ENCODE measurements around the gene ZNF618.
"Not testable (repeated sequence)": the region's sequence is repeated elsewhere in the genome, so short reads cannot be mapped to it uniquely, and the experiment has no call there.

Gene ZNF618

DNA sequence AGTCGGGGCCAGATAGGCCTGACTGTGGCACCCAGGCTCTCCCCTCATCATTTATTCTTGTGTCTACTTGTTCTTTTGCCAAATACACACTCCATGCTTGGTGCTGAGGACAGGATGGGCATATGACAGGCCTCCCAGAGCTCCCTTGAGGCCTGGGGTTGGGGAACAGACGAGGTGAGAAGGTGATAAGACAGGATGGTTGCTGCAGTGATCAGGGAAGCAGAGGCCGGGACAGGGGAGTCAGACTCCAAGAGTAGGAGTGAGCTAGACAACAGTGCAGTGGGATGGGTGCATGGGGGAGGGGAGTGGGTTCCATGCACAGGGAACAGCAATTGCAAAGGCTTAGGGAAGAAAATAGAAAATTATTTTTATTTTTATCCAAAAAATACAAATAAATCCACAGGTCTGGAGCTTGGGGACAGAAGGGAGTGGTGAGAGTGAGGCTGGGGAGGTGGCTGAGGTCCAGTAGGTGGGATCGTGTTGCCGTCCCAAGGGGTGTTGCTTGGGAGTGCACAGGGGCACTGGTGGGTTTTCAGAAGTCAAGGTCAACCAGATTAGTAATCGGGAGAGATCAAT lies 205.4 kb downstream of the ZNF618 start:
- in situ Hi-C loops (cut with MboI; ENCODE audit: low pct_unique_long_range_greater_than_20kb, low sequenced_read_pairs) = loop anchor here (10.0 kb wide), 1 partner anchor 203 kb away; no protein-coding TSS in a partner anchor
- no peak for DNase-seq

DNA sequence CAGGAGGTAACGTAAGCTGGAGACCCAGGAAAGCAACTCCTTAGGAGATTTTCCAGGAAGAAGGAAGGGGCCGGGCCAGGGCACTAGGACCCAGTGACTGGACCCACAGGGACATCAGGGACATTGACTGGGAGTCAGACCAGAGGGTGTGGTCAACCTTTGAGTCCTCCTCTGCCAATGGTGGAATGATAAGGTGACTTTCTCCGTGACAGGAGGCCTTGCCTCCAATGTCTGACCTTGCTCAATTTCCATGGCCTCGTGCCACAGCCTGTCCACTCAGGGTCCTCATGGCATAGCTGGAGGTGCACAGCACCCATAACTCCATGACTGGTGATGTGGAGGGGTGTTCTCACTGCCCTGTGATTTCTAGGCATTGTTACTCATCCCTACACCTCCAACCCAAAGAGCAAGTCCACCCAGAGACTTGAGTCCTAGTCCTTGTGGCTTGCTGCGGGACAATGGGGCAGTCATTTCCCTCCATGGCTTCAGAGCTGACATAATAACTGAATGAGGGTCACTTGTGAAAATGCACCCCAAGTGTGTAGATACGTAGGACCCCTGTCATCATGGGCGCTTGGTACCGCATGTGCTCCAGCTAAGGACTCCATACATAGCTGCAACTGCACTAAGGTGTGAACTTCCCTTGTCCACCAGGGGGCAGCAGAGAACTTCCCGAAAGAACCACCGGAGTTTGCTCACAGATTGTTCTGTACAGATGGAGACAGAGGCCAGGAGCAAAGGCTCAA lies 206.1 kb downstream of the ZNF618 start:
- DNase-seq = peak; percentile 73
- in situ Hi-C loops (cut with MboI; ENCODE audit: low pct_unique_long_range_greater_than_20kb, low sequenced_read_pairs) = loop anchor here (10.0 kb wide), 1 partner anchor 203 kb away; no protein-coding TSS in a partner anchor

DNA sequence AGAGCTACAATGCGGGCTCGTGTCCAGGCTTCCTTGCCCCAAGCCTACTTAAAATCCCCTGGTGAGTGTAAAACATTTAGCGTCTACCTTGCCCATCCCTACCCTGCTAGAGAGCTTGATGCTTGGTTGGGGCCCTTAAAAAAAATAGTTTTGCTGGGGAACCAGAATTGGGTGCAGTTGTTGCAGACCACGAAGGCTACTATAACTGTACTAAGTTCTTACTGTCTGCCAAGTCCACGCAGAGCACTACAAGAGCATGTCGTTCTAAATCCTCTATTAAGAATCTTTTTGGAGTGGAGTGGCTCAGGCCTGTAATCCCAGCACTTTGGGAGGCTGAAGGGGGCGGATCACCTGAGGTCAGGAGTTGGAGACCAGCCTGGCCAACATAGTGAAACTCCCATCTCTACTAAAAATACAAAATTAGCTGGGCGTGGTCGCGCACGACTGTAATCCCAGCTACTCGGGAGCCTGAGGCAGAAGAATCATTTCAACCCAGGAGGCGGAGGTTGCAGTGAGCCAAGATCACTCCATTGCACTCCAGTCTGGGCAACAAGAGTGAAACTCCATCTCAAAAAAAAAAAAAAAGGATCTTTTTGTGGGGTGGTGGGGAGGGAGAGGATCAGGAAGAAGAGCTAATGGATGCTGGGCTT lies 206.8 kb downstream of the ZNF618 start:
- in situ Hi-C loops (cut with MboI; ENCODE audit: low pct_unique_long_range_greater_than_20kb, low sequenced_read_pairs) = loop anchor here (10.0 kb wide), 1 partner anchor 202 kb away; no protein-coding TSS in a partner anchor
- DNase-seq = not testable (repeated sequence)

DNA sequence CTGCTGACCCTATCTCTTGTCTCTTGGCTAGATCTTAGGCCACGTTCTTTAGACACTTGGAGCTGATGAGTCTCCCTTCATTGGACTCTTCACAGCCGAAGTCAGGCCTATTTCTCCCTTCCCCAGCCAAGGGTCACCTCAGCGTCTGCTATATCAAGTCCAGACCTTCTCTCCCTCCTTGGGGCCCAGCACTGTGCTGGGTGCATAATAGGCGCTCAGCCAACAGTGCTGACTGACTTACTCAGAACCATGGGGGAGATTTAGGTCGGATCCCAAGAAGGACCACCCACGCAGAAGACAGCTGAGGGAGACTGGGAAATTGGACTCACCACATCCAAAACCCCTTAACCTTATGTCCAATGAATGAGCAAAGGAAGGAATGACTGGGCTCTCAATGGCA lies 207.6 kb downstream of the ZNF618 start:
- in situ Hi-C loops (cut with MboI; ENCODE audit: low pct_unique_long_range_greater_than_20kb, low sequenced_read_pairs) = loop anchor here (10.0 kb wide), 1 partner anchor 201 kb away; no protein-coding TSS in a partner anchor
- no peak for DNase-seq

DNA sequence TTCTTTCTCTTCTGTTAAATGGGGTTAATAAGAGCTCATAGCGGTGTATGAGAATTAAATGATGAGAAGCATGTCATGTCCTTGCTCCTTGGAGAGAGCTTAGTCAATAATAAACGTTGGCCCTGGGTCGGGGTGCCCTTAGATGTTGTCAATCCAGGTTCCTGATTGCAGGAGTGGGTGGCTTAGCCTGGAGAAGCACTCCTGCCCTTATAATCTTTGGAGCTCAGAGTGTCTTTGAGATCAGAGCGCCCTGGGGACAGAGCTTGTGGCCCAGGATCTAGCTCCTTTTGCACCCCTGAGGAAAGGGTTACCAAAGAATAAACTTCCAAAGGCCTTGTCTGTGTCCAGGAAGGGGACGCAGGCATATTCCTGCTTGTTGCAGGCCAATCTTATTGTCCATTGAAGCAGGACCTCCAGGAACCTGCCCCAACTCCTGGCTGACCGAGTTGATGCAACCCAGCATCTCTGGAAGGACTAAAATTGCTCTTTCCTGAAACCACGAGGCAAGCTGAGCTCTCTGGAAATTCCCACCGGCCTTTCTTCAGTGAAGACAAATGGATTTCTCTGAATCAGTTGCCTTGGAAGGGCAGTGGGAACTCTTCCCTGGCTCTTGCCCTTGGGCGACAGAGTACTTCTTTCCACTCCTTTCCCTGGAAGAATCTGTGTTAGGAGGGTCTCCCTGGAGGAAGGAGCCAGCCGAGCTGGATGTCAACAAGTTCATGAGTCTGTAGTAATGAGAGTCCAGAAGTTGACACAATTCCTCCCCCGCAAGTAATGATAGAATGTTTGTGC lies 208.4 kb downstream of the ZNF618 start:
- in situ Hi-C loops (cut with MboI; ENCODE audit: low pct_unique_long_range_greater_than_20kb, low sequenced_read_pairs) = loop anchor here (10.0 kb wide), 1 partner anchor 200 kb away; no protein-coding TSS in a partner anchor

DNA sequence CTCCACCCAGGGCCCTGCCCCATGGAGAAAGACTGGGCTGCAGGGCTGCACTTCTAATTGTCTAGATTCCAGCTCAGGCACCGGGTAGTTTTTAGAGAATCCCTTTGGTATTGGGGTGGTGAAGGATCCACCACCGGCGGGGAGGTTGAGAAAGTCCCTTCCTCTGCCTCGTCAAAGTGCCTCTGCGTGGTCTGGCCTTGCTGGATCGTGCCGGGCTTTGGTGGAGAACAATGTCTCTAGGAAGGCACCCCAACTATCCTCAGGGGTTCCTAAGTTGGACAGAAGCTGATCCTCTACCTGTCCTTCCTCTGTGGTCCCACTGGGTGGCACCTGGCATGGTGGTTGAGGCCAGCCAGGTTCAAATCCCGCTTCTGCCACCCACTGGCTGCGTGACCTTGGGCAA lies 209.3 kb downstream of the ZNF618 start:
- no peak for DNase-seq
- in situ Hi-C loops (cut with MboI; ENCODE audit: low pct_unique_long_range_greater_than_20kb, low sequenced_read_pairs) = loop anchor here (10.0 kb wide), 1 partner anchor 199 kb away; no protein-coding TSS in a partner anchor

More for the DNA sequence above, 208.4 kb downstream of the ZNF618 start:
- no peak for DNase-seq

DNA sequence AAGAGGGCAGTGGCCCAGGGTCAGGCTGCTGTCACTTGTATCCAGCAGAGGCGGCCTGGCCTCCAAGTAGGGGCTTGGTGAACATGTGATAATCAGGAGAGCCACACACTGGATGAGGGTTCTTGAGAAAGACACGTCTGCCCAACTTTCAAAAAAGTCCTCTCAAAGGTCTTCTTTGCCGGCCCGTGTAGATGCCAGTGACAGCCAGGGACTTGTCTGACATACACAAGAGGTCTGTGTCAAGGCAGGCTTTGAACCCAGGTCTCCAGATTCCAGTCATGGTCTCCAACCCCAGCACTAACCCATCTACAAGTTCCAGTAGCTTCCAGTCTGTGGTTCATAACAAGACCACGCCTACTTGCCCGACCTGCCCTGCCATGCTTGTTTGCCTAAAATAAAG lies 209.9 kb downstream of the ZNF618 start:
- in situ Hi-C loops (cut with MboI; ENCODE audit: low pct_unique_long_range_greater_than_20kb, low sequenced_read_pairs) = loop anchor here (10.0 kb wide), 1 partner anchor 199 kb away; no protein-coding TSS in a partner anchor
- no peak for DNase-seq

DNA sequence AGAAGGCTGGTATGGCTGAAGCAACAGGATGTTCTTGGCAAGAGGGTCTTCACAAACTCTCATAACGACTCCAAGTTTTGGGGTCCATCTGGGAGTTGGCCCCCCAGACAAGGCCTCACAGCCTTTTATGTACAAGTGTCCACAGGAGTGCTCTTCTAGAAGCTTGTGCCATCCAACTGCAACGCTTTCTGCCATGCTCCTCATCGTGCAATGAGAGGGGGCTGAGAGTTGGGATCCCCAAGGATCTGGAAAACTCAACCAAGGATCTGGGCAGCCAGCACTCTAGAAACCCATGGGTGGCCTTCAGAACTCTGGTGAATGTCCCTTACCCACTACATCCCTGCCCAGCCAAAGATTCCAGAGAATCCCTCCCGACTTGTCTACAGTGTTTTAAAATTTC lies 210.5 kb downstream of the ZNF618 start:
- DNase-seq = no peak
- in situ Hi-C loops (cut with MboI; ENCODE audit: low pct_unique_long_range_greater_than_20kb, low sequenced_read_pairs) = loop anchor here (10.0 kb wide), 1 partner anchor 198 kb away; no protein-coding TSS in a partner anchor

DNA sequence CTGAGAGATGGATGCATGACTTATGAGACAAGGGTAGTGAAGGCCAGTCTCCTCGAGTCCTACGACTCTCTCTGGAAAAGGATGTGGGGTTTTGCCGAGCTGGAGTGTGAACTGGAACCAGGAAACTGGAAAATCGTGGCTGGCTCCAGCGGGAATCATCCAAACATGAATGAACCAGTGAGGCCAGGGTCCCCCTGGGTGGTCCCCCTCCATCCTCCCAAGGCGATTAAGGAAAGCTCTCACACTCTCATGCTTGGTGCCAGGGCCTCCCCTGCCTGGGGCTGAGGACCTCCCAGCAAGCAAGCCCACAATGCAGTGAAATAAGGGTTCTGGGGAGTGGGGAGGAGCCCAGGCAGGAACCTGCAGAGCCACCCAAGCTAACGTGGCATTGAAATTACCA lies 211.6 kb downstream of the ZNF618 start:
- in situ Hi-C loops (cut with MboI; ENCODE audit: low pct_unique_long_range_greater_than_20kb, low sequenced_read_pairs) = loop anchor here (10.0 kb wide), 1 partner anchor 197 kb away; no protein-coding TSS in a partner anchor
- DNase-seq = no peak

DNA sequence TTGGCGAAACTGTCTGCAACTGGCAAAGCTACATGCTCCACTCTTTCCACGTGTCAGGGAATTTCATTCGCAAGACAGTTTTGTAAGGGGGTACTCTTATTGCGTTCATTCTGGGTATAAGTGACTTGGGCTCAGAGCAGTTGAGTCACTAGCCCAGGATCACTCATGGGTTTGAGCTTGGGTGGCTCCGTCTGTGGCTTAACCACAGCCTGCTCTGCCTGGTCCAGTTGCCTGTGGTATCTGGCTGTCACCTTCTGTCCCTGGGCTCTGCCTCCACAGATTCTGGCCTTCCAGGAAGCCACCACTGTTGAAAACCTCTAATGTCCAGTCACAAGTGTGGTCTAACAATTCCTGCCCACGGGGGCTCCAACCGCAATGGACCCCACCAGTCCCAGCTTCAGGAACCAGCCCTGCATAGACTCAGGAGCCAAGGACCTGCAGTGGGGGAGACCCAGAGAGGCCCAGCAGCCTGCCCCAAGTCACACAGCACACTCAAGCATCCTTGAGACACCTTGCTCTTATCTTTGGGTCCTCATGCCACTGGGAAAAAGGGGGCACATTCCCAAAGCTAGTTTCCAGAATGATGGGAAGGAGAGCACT lies 212.6 kb downstream of the ZNF618 start:
- in situ Hi-C loops (cut with MboI; ENCODE audit: low pct_unique_long_range_greater_than_20kb, low sequenced_read_pairs) = loop anchor here (10.0 kb wide), 1 partner anchor 196 kb away; no protein-coding TSS in a partner anchor
- DNase-seq = no peak

DNA sequence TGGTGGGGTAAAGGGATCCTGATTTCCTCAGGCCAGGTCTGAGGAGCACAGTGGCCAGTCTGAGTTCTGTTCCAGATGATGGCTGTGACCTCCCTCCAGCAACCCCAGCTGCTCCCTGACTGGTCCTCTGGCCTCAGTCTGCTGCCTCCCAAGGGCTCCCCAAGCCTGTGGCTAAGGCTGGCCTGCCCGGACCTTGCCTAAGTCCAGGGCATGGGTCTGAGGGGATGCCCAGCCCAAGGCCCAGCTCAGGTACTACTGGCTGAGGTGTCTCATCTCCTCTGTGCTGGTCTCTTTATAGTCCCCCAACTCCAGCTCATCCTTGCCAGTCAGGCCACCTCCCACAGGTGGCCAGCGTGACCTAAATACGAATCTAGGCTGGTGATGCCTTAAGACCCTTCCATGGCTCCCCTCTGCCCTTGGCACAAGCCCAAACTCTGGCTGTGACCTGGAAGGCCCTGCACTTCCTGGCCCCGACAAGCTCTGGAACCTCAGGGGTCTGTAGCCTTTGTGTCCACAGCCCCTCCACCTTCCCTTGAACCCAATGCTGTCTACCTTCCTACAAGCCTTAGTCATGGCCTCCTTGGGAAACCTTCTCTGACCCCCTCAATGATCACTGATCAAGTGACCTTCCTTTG lies 213.2 kb downstream of the ZNF618 start:
- DNase-seq = no peak
- in situ Hi-C loops (cut with MboI; ENCODE audit: low pct_unique_long_range_greater_than_20kb, low sequenced_read_pairs) = loop anchor here (10.0 kb wide), 1 partner anchor 195 kb away; no protein-coding TSS in a partner anchor

DNA sequence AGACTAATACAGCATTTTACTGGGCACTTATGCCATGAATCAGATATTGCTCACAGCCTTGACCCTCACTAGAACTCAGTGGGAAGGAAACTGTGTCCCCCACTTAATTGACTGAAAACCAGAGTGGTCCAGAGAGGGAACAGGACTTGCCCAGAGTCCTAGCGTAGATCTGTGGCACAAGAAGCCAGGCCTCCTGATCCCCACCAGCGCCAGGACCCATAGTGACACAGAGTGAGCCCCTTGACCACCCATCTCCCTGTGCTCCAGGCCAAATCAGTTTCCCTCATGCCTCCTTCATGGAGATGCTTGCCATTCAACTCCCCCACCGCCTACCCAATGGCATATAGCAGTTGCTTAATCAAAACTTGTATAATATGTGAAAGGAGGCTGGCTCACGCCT lies 214.7 kb downstream of the ZNF618 start:
- no peak for DNase-seq
- in situ Hi-C loops (cut with MboI; ENCODE audit: low pct_unique_long_range_greater_than_20kb, low sequenced_read_pairs) = no loop called here

DNA sequence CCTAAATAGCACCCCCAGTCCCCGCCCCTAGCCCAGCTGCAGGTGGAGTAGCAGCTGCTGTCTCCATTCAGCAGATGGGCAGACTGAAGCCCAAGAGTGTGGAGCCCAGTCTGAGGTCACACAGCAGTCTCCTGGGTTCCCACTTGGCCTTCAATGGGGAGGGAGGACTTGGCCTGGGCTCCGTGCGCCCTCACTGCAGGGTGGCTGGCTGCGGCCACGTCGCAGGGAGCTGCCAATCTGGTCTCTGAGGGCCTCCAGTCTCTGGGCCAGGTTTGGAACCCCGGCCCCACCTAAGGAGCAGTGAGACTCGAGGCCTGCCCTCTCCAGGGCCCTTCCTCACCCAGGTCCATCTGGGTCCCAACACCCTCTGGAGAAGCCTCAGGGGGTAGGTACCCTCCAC lies 215.6 kb downstream of the ZNF618 start:
- DNase-seq = no peak
- in situ Hi-C loops (cut with MboI; ENCODE audit: low pct_unique_long_range_greater_than_20kb, low sequenced_read_pairs) = no loop called here

DNA sequence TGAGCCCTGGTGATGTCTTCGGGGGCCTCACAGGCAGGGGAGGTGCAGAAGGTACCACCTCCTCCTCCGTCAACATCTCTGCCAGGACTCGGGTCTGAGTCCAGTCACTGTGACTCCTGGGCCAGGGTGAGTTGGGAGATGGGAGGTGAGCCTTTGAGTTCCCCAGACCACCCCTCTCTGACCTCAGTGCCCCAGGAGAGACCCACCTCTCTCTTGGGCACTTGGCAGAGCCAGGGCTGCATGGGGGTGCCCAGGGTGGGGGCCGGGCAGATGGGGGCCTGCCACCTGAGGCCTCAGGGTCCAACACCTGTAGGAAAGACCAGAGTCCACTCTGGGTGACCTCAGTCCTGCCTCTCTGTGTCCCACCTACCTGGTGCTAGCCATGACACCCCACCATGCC lies 216.2 kb downstream of the ZNF618 start:
- in situ Hi-C loops (cut with MboI; ENCODE audit: low pct_unique_long_range_greater_than_20kb, low sequenced_read_pairs) = no loop called here
- DNase-seq = no peak

DNA sequence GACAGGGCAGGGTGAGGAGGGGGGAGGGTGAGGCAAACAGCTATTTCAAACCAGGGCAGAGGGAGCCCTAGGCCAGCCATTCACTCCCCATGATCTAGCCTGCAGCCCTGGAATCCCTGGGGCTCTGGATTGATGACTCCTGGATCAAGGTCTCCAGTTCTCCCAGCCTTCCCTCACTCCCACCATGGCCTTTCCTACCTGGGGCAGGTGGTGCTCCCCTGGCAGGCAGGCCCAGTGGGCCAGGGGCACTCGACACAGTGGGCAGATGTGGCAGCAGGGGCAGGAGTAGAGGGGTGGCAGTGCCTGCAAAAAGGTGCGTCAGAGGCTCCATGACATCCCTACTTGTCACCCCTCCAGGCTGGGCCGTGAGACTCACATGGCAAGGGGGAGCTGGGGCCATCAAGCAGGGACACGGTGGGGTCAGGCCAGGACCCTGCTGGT lies 216.9 kb downstream of the ZNF618 start:
- DNase-seq = no peak
- in situ Hi-C loops (cut with MboI; ENCODE audit: low pct_unique_long_range_greater_than_20kb, low sequenced_read_pairs) = no loop called here

DNA sequence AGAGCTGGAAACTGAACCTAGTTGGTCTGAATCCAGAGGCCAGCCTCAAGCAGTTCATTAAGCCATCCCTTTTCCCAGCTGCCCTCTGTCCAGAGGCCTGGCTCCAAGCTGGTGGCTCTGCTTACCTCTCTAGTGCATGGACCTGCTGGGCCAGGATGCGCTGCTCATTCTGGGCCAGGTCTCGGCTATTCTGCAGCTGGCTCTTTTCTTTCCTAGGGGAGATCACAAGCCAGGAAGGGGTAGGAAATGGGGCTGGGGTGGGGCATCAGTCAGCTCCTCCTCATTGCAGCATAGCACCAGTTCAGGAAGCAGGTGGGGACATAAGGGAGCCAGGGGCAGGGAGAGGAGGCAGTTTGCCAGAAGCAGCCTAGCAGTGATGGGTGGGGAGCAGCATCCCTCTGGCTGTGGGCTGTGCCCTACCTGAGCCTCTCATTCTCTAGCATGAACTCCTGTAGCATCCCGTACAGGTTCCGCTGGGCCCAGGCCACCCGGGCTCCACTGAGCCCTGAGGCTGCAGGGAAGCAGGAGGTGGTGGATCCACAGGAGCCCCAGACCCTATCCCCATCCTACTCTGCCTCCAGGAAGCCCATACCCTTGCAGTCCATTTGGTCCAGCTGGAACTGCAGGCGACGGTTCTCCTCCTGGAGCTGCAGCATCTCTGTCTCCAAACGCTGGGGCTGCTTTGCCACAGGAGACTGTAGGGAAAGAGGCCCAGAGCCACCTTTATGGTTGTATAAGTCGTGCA lies 217.8 kb downstream of the ZNF618 start:
- no peak for DNase-seq
- in situ Hi-C loops (cut with MboI; ENCODE audit: low pct_unique_long_range_greater_than_20kb, low sequenced_read_pairs) = no loop called here

DNA sequence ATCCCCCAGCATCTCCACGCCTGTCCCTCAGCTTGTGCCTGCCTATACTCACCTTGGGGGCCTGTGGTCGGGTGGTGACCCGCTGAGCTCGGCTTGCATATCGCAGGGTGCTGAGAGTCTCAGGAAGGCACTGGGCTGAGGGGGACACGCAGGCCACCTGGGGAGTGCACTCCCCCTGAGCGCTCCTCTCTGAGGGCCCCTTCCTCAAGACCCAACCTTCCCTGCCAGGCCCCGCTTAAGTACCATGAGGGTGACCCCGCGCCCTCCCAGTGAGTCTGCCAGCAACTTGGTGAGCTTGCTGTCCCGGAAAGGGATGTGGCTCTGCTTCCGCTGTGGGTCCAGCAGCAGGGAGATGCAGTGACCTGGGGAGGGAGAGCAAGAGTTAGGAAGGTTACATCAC lies 218.9 kb downstream of the ZNF618 start:
- in situ Hi-C loops (cut with MboI; ENCODE audit: low pct_unique_long_range_greater_than_20kb, low sequenced_read_pairs) = no loop called here
- no peak for DNase-seq
